ENCODE measurements around the gene LGALS16. TPM values are rescaled to one million over a fixed set of nuclear protein-coding genes. Genes with fewer than 3 reads are reported as not detected.

LGALS16 gene
- total and polyA plus RNA-seq, 10 of the 15 experiments (the other 5 are each of a cell fraction or from before 2014, with no cell fraction given), result not detected

GRCh38 chr19:39692822-39693221 is 37.1 kb downstream of the LGALS16 start:
- Histone ChIP-seq H3K79me2 (ENCODE audit: control insufficient read depth, insufficient read depth, low read length) (no peaks in the 10 kb centered on the region), H3K36me3 (ENCODE audit: control insufficient read depth in 2 of 2, insufficient read depth in 2 of 2, low read length in 1 of 2) (no peaks in the 10 kb centered on the region), H3K9me3 (replicated peaks; ENCODE audit: control insufficient read depth, insufficient read depth, low read length) (peaks cover 2% of the 10 kb centered on the region; the same call in 2 of the 3 replicates), H3K4me1 (ENCODE audit: control insufficient read depth, insufficient read depth, low read length) (peaks cover 19% of the 10 kb centered on the region), H3K4me3 (no peak overlapping the region), H3K9ac (ENCODE audit: control insufficient read depth, insufficient read depth, low read length) (no peak overlapping the region), H3K27me3 (replicated peaks in 1 of 2; ENCODE audit: control insufficient read depth in 2 of 2, insufficient read depth in 2 of 2, low read length in 1 of 2) (no peaks in the 10 kb centered on the region), H2AFZ (ENCODE audit: control insufficient read depth, low read depth, low read length) (no peak overlapping the region; the same call in 1 of the 2 replicates), H3K27ac (ENCODE audit: control insufficient read depth, insufficient read depth) (peak overlapping the region; percentile 47), H3K4me2 (ENCODE audit: control insufficient read depth, insufficient read depth) (no peak overlapping the region), H4K20me1 (ENCODE audit: control insufficient read depth, insufficient read depth) (no peaks in the 10 kb centered on the region)
- ChIA-PET POLR2A (interaction anchor here (0.7 to 1.2 kb wide), 2 partner anchors 10 to 13 kb away, joined by 3 to 4 read pairs; no protein-coding TSS in a partner anchor), CTCF (interaction anchor here (1.2 kb wide), 1 partner anchor 100 kb away, joined by 3 read pairs; no protein-coding TSS in a partner anchor), SMC1A (ENCODE audit: uncharacterized antibody, unreplicated experiment) (interaction anchor here (1.0 to 1.4 kb wide), 3 partner anchors 8 to 16 kb away, joined by 5 read pairs; no protein-coding TSS in a partner anchor), RAD21 (ENCODE audit: unreplicated experiment) (interaction anchor here (0.8 to 1.0 kb wide), 4 partner anchors 8 to 152 kb away, joined by 3 to 4 read pairs (median 4); no protein-coding TSS in a partner anchor)
- FAIRE-seq (no peak), ATAC-seq (peak; percentile 68), DNase-seq (ENCODE audit: low read depth, low spot score) (no peak)
- in situ Hi-C loops (cut with MboI), result no loop called here
- intact Hi-C loops (cut with micrococcal nuclease; ENCODE audit: unreplicated experiment), result no loop called here
- TF ChIP-seq RUNX3 (IDR thresholded peaks at IDR 0.05; ENCODE audit: low read length) (peak; percentile 50; the same call in 1 of the 2 replicates), MLLT1 (IDR thresholded peaks at IDR 0.05) (no peak), CREB1 (IDR thresholded peaks at IDR 0.05; ENCODE audit: low read depth) (0 out of 2 replicates have a peak, but pooled peaks have one; percentile 13), IKZF2 (IDR thresholded peaks at IDR 0.05) (0 out of 4 replicates have a peak, but pooled peaks of 1 of the 2 experiments have one; percentile 5)
- no TSS peak for BruUV-seq (replicated peaks)
- 60% methylated on average over 1 of the region's 1 CpG for WGBS (ENCODE audit: insufficient coverage, insufficient replicate concordance, low lambda C conversion rate, missing lambda C conversion rate)

GRCh38 chr19:39695759-39696158 is 40.0 kb downstream of the LGALS16 start:
- Histone ChIP-seq H3K4me3 (no peak overlapping the region), H3K79me2 (ENCODE audit: control insufficient read depth, insufficient read depth, low read length) (no peaks in the 10 kb centered on the region), H3K27me3 (replicated peaks in 1 of 2; ENCODE audit: control insufficient read depth in 2 of 2, insufficient read depth in 2 of 2, low read length in 1 of 2) (no peaks in the 10 kb centered on the region), H3K27ac (ENCODE audit: control insufficient read depth, insufficient read depth) (no peak overlapping the region), H4K20me1 (ENCODE audit: control insufficient read depth, insufficient read depth) (no peaks in the 10 kb centered on the region), H3K4me2 (ENCODE audit: control insufficient read depth, insufficient read depth) (no peak overlapping the region), H3K4me1 (ENCODE audit: control insufficient read depth, insufficient read depth, low read length) (peaks cover 44% of the 10 kb centered on the region), H3K36me3 (ENCODE audit: control insufficient read depth in 2 of 2, insufficient read depth in 2 of 2, low read length in 1 of 2) (0 out of 4 replicates have a peak, but pooled peaks cover 0 to 3% of the 10 kb centered on the region in 2 experiments), H3K9ac (ENCODE audit: control insufficient read depth, insufficient read depth, low read length) (no peak overlapping the region), H3K9me3 (replicated peaks; ENCODE audit: control insufficient read depth, insufficient read depth, low read length) (no peaks in the 10 kb centered on the region), H2AFZ (ENCODE audit: control insufficient read depth, low read depth, low read length) (no peak overlapping the region)
- CTCF ChIA-PET, result interaction anchor here (1.0 kb wide), 2 partner anchors 8 to 147 kb away, joined by 3 read pairs; partner anchors contain the start of gene LGALS14
- SMC1A ChIA-PET (ENCODE audit: uncharacterized antibody, unreplicated experiment), result no interaction called here
- no TSS peak for BruUV-seq (replicated peaks)
- intact Hi-C loops (cut with micrococcal nuclease; ENCODE audit: unreplicated experiment), result no loop called here
- WGBS (ENCODE audit: insufficient coverage, insufficient replicate concordance, low lambda C conversion rate, missing lambda C conversion rate), result 100% methylated on average over 2 of the region's 2 CpGs
- ATAC-seq (no peak), DNase-seq (ENCODE audit: low read depth, low spot score) (no peak), FAIRE-seq (no peak)
- RAD21 ChIA-PET (ENCODE audit: unreplicated experiment), result interaction anchor here (0.8 kb wide), 1 partner anchor 72 kb away, joined by 3 read pairs; no protein-coding TSS in a partner anchor
- in situ Hi-C loops (cut with MboI), result no loop called here
- no peak for TF ChIP-seq SRF (IDR thresholded peaks at IDR 0.05; ENCODE audit: low read depth in 2 of 2, low read length in 2 of 2)
- TF ChIP-seq KAT2A (conservative IDR thresholded peaks at IDR 0.05; ENCODE audit: control insufficient read depth, low read depth, low read length), result no peak
- TF ChIP-seq CREB1 (IDR thresholded peaks at IDR 0.05; ENCODE audit: low read depth), result no peak
- no peak for TF ChIP-seq POU2F2 (IDR thresholded peaks at IDR 0.05; ENCODE audit: borderline replicate concordance, low read depth, low read length)
- POLR2A ChIA-PET, result interaction anchor here (0.6 kb wide), 1 partner anchor 25 kb away, joined by 4 read pairs; no protein-coding TSS in a partner anchor

All from GM12878 (cell line).